ENCODE measurements around the gene FAM13B. TPM values are rescaled to one million over a fixed set of nuclear protein-coding genes. Genes with fewer than 3 reads are reported as not detected.

The FAM13B gene
- total RNA-seq, 2 experiments from 2014 or later, result 33.1 to 36.7 TPM

DNA sequence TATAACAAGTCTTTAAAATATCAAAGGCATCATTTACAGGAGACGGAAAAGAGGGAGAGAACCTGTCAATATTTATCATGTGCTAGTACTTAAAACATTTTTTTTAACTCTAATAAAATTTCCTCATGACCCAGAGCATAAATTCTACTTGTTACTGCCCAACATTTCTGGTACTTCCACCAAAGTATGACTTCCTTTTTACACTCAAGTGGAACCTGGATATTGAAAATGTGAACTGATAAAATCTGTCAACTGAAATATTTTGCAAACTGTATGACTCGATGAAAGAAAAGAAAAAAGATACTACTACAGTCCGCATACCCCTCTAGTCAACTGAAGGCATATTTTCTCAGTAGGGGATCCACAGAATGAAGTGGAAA is 37.1 kb downstream of the FAM13B start:
- H3K27ac Mint-ChIP-seq, result peak overlapping the region; percentile 13
- no peak for DNase-seq
- no peak overlapping the region for H3K4me3 Mint-ChIP-seq
- no peak for ATAC-seq (ENCODE audit: poor library complexity)
- Histone ChIP-seq H3K27me3 (ENCODE audit: control insufficient read depth in 1 of 2, insufficient read depth in 2 of 2, low read length in 2 of 2) (no peaks in the 10 kb centered on the region), H3K4me3 (ENCODE audit: low read length) (no peak overlapping the region), H3K36me3 (ENCODE audit: insufficient read depth, low read length) (peaks cover 27% of the 10 kb centered on the region), H3K4me1 (ENCODE audit: insufficient read depth, low read length) (peaks cover 5% of the 10 kb centered on the region), H3K27ac (ENCODE audit: low read depth in 1 of 2, low read length in 2 of 2) (no peak overlapping the region), H3K9me3 (ENCODE audit: control insufficient read depth in 1 of 2, insufficient read depth in 1 of 2, low read length in 2 of 2) (peaks cover 0 to 5% of the 10 kb centered on the region in 2 experiments)
- H3K27me3 Mint-ChIP-seq, result no peaks in the 10 kb centered on the region
- POLR2A ChIA-PET, result interaction anchor here (0.9 kb wide), 1 partner anchor 10 kb away, joined by 4 read pairs; no protein-coding TSS in a partner anchor
- TF ChIP-seq CTCF (IDR thresholded peaks at IDR 0.05), result no peak
- CTCF ChIA-PET, result no interaction called here
- no peaks in the 10 kb centered on the region for H3K9me3 Mint-ChIP-seq
- intact Hi-C loops (cut with DNase I, micrococcal nuclease), result no loop called here
- H3K36me3 Mint-ChIP-seq (ENCODE audit: low read depth), result peaks cover 81% of the 10 kb centered on the region
- peaks cover 46% of the 10 kb centered on the region for H3K4me1 Mint-ChIP-seq (ENCODE audit: low read depth)

DNA sequence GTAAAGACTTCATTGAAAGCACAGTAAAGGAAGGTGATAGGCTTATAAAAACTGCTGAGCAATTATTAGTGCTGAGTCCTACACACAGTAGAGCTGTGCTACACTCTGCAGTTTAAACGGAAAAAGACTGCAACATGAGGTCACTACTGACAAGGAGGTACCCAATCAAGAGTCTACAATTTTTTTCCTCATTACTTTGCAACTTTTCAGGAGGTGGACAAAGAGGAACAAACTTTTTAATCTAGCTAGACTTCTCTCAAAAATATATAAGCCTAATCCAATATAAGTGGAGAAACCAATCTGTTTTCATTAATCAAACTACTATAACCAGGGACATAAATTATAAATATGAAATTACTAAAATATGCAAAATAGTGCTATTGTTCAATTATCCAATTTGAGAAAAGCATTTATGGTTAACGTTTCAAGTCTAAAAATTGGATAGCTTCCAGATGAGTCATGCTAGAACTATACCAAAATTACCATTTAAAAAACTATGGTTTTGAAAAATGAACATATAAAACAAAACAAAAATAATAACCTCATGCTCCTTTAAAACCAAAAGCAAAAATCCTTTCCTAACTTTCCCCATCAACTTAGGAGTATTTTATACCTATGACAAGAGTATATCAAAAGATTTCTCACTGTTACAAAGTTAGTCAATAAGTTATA is 37.7 kb downstream of the FAM13B start:
- intact Hi-C loops (cut with DNase I, micrococcal nuclease), result no loop called here
- CTCF ChIA-PET, result no interaction called here
- no peak for ATAC-seq (ENCODE audit: poor library complexity)
- POLR2A ChIA-PET, result interaction anchor here (0.9 kb wide), 1 partner anchor 10 kb away, joined by 4 read pairs; no protein-coding TSS in a partner anchor
- Histone ChIP-seq H3K4me3 (ENCODE audit: low read length) (no peak overlapping the region), H3K4me1 (ENCODE audit: insufficient read depth, low read length) (peaks cover 5% of the 10 kb centered on the region), H3K27ac (ENCODE audit: low read depth in 1 of 2, low read length in 2 of 2) (no peak overlapping the region), H3K36me3 (ENCODE audit: insufficient read depth, low read length) (peaks cover 27% of the 10 kb centered on the region), H3K27me3 (ENCODE audit: control insufficient read depth in 1 of 2, insufficient read depth in 2 of 2, low read length in 2 of 2) (no peaks in the 10 kb centered on the region), H3K9me3 (ENCODE audit: control insufficient read depth in 1 of 2, insufficient read depth in 1 of 2, low read length in 2 of 2) (peaks cover 0 to 5% of the 10 kb centered on the region in 2 experiments)
- Mint-ChIP-seq H3K36me3 (ENCODE audit: low read depth) (peaks cover 76% of the 10 kb centered on the region), H3K4me3 (no peak overlapping the region), H3K9me3 (no peaks in the 10 kb centered on the region), H3K27me3 (no peaks in the 10 kb centered on the region), H3K4me1 (ENCODE audit: low read depth) (peaks cover 46% of the 10 kb centered on the region), H3K27ac (peak overlapping the region; percentile 13)
- peak in 1 of 14 experiments; percentile 7 for DNase-seq
- TF ChIP-seq CTCF (IDR thresholded peaks at IDR 0.05), result no peak

GRCh38 chr5:137994556-137994955 is 38.3 kb downstream of the FAM13B start:
- ChIA-PET CTCF (interaction anchor here (0.6 kb wide), 1 partner anchor 252 kb away, joined by 3 read pairs; no protein-coding TSS in a partner anchor), POLR2A (no interaction called here)
- no peak overlapping the region for H3K4me3 ChIP-seq (ENCODE audit: low read length)
- no peak overlapping the region for H3K27ac Mint-ChIP-seq
- no peak for ATAC-seq (ENCODE audit: poor library complexity)
- peaks cover 0 to 5% of the 10 kb centered on the region in 2 experiments for H3K9me3 ChIP-seq (ENCODE audit: control insufficient read depth in 1 of 2, insufficient read depth in 1 of 2, low read length in 2 of 2)
- H3K4me3 Mint-ChIP-seq, result no peak overlapping the region
- no peaks in the 10 kb centered on the region for H3K27me3 ChIP-seq (ENCODE audit: control insufficient read depth in 1 of 2, insufficient read depth in 2 of 2, low read length in 2 of 2)
- H3K4me1 ChIP-seq (ENCODE audit: insufficient read depth, low read length), result peaks cover 5% of the 10 kb centered on the region
- H3K4me1 Mint-ChIP-seq (ENCODE audit: low read depth), result peaks cover 46% of the 10 kb centered on the region
- intact Hi-C loops (cut with DNase I, micrococcal nuclease), result no loop called here
- H3K36me3 Mint-ChIP-seq (ENCODE audit: low read depth), result peaks cover 69% of the 10 kb centered on the region
- no peak for DNase-seq
- peaks cover 25% of the 10 kb centered on the region for H3K36me3 ChIP-seq (ENCODE audit: insufficient read depth, low read length)
- no peak overlapping the region for H3K27ac ChIP-seq (ENCODE audit: low read depth in 1 of 2, low read length in 2 of 2)
- no peaks in the 10 kb centered on the region for H3K27me3 Mint-ChIP-seq
- H3K9me3 Mint-ChIP-seq, result no peaks in the 10 kb centered on the region
- TF ChIP-seq CTCF (IDR thresholded peaks at IDR 0.05), result no peak
